ENCODE results near the gene ACKR2.
A peak's percentile ranks its signal among the peaks of the same experiment; 100 is the strongest.
"Not testable (repeated sequence)": the region's sequence is repeated elsewhere in the genome, so short reads cannot be mapped to it uniquely, and the experiment has no call there.

ACKR2 gene

DNA sequence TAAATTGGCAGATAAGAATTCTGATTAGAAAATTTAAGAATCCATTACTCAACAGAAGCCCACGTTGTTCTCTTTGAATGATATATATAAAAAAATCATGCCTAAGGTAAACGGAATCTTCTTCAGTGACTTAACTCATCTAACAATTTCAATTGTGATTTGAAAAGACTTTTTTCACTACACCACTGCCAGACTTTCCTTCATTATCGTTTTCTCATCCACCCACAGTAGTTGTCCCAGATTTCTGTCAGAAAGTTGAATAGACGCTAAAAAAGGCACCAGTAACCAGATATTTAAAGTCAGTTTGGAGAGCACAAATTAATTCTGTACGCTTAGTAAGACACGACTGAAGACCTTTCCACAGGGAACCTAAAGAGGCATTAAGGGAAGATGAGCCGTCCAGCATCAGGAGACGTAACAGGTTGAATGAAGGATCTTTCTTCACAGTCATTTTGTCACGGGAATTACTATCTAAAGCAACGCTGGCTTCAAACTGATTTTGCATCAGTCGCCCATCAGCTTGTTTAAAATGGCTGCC lies 6.3 kb upstream of the ACKR2 start:
- DNase-seq: no peak

DNA sequence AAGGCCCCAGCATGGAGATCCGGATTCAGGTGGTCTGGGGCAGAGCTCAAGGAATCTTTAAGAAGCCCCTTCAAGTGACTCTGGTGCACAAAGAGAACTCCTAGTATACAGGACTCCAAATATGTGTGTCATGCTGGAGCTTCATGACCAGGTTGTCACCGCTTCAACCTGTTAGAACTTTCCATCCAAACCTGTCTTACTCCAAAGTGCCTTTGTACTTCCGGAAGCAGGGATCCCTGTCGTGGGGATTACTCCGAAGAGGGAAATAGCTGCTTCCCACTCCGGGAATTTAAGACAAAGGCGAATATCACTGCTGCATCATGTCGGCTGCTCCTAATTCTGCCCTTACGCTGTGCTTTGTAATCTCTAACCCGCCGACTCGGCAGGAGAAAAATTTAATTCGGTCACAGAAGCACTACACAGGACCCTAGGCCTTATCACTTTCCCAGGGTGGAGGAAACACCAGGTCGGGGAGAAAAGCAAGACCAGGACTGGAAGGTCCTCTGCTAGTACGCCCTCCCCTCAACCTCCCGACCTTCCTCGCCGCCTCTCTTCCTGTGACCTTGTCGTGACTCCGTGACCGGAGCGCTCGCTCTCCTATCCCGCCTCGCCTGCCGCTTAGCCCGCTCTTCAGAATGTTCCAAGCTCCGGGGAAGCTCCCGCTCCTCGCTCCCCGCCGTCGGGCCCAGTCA lies 5.7 kb upstream of the ACKR2 start:
- peak in 2 of 5 donors; percentile 5 to 38 for DNase-seq

DNA sequence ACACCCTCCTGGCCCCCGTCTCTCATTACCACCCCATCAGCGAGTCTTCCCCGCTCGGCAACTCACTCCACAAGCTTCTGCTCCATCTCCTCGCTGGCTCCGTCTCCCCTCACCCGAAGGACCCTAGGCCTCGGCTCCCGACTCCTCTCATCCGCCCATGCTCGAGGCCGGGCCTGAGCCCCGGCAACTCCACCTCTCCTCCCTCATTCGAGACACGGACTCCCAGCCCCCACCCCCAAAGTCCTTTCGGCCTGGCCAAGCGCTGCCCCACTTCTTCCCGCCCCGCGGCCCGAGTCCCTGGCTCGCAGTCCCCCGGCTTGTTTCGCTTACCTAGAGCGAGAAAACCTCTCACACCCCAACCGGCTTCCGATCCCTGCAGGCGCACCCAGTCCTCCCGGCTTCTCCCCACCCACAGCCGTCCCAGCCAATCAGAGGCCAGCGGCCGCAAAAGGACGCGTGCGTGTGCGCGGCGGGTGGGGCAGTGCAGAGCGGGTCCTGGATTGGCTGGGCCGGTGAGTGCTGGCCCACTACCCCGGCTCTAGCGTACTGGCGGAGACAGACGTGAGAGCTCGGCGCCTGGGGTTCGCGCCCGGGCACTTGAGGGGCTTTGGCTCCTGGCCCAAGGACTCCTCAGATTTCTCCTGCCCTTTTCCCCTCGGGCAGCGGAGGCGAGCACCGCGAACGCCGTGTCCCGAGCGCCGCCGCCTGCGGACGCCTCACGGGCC lies 5.0 kb upstream of the ACKR2 start, which contains the start of gene HIGD1A:
HIGD1A (minus strand) TSS at position 385 of the 725 bp plus-strand sequence. CDS start 10,237 bp downstream, outside the sequence.
- DNase-seq: peak; percentile 85 to 96 (median 89)

DNA sequence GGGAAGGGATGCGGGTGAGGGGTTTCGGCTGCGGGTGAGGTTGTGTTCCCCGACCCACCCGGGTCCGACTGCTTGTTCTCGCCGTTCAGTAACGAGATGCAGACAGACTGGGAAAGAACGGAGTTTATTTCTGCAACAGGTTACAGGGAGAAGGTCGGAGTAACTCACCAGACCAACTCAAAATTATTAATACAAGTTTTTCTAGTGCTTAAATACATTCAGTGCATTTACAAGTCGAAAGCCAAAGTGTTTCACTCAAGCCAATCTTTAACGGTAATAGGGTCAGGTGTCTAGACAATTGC lies 4.5 kb upstream of the ACKR2 start:
- no peak for DNase-seq

DNA sequence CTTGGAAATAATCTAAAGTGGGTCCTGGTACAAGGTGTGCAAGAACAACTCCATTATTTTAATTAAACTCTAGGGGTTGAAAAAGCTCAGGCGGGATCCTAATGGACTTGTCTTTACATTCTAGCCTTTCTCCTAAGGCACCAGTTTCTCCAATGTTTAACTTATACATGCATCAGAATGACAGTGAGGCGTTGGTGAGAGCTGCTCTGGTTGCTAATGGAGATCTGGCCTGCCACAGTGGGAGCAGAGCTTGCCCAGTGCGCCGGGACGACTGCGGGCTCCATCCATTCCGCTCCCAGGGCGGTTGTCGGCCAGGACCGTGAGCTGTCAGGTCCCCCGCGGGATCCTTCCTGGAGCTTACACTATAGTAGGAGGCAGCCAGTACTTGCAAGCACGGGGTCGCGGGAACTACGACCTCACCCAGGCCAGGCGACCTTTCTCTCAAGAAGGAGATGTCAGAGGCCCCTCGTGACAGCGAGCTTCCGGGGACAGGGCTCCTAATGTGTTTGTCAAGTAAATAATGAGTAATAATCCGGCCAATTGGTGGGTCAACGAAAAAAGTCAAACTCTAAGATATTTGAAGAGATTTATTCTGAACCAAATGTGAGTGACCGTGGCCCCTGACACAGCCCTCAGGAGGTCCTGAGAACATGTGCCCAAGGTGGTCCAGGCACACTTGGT lies 4.0 kb upstream of the ACKR2 start:
- DNase-seq: no peak

DNA sequence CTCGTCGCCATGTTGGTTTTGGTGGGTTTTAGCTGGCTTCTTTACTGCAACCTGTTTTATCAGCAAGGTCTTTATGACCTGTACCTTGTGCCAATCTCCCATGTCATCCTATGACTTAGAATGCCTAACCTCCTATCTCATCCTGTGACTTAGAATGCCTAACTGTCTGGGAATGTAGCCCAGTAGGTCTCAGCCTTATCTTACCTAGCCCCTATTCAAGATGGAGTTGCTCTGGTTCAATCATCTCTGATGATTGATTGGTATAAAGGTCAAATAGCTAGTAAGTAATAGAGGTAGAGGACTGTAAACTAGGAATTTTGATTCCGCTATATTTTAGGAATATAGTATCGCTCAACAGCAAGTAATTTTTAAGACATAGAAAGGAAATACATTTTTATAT lies 1.3 kb upstream of the ACKR2 start:
- no peak for DNase-seq

DNA sequence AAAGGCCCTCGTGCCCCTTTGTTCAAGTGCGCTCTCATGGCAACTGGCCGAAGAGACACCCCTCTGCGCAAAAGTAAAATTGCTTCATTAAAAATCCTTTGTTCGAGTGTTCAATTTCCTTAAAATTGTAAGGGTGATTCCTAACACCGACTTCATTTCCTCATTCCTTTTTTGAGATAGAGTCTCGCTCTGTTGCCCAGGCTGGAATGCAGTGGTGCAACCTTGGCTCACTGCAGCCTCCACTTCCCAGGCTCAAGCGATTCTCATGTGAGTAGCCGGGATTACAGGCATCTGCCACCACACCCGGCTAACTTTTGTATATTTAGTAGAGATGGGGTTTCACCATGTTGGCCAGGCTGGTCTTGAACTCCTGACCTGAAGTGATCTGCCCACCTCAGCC lies 1.5 kb downstream of the ACKR2 start:
- not testable (repeated sequence) for DNase-seq

DNA sequence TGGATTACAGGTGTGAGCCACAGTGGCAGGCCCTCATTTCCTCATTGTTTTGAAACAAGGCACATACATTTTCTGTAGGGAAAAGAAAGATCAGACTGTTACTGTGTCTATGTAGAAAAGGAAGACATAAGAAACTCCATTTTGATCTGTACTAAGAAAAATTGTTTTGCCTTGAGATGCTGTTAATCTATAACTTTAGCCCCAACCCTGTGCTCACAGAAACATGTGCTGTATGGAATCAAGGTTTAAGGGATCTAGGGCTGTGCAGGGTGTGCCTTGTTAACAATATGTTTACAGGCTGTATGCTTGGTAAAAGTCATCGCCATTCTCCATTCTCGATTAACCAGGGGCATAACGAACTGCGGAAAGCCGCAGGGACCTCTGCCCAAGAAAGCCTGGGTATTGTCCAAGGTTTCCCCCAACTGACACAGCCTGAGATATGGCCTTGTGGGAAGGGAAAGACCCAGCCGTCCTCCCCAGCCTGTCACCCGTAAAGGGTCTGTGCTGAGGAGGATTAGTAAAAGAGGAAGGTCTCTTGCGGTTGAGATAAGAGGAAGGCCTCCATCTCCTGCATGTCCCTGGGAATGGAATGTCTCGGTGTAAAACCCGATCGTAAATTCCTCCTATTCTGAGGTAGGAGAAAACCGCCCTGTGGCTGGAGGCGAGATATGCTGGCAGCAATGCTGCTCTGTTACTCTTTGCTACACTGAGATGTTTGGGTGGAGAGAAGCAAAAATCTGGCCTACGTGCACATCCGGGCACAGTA lies 2.1 kb downstream of the ACKR2 start:
- DNase-seq: not testable (repeated sequence)

DNA sequence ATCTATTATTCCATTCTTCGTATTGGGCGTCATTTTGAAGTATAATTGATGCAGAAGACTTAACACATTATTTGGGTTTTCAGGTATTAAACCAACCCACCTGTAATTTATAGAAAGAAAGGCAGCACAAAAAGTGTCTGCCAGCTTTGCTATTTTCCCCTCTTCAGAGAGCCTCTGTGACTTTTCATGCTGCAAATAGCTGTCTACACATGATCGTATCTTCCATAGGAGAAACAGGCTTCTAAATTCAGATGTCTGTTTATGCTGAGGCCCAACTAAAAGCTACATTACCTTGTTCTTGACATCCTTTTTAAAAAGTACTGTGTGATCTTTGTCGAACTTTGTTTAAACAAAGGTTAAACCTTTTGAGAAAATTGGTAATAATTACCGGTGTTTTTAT lies 5.0 kb downstream of the ACKR2 start:
- no peak for DNase-seq

DNA sequence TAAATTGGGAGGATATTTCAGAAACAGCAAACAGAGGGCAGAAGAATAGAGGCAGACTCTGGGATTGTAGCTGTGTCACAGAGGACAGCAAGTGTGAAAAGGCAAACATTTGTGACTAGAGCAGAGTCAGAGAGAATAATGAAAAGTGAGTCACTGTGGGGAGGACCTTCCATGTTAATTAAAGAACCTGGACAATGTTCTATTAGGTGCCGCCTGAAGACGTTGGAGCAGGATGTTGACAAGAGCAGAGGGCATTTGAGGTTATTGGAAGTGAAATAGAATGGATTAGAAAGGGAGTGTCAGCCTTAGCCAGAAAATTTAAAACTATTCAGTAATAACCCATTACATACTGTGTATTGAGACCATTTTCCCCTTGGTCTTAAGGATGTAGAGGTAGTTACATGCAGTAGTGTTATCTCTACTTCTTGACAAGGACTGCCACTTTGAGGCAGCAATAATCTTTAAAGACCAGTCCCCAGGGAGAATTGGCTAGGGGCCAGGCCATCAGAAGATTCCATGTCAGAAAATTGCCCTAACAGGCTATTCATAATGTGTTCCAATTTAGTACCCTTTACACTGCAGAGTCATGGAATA lies 5.8 kb downstream of the ACKR2 start:
- no peak for DNase-seq

DNA sequence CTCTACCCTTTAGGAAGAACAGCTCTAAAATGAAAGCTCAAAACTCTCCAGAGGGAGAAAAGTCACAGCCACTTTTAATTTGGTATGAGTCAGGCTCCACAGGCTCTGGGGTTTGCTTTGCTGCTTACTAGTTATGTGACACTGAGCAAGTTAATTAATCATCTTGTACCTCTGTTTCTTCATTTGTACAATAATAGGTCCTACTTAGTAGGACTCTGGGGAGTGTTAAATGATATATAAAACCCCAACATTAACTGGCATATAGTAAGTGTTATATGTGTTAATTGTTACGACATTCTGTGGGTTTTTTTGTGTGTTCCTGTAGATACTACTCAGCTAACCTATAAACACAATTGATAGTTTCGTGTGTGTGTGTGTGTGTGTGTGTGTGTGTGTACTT lies 6.6 kb downstream of the ACKR2 start:
- no peak for DNase-seq

DNA sequence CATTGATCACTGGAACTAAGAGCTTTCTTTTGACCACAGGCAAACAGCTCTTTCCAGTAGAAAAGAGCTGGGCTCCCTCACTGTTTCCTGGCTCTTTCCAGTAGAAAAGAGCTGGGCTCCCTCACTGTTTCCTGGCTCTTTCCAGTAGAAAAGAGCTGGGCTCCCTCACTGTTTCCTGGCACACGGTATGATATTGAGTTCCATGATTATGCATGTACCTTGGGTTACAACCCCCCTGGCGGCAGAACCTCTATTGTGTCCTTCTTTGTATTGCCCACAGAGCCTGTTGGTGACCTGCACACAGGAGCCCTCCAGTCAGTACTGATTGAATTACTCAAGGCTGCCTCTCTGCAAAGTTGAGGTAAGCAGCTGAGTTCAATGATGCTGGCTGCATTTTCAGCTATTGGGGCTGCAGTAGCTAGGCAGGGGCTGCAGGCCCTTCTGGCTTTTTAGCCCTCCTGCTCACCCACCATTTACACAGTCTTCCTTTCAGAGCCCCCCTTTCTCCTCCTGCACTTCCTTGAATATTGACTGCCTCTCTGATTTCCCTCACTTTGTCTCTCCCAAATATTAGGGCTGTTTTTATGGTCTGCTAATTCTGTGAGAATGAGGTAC lies 10.2 kb downstream of the ACKR2 start:
- no peak for DNase-seq

DNA sequence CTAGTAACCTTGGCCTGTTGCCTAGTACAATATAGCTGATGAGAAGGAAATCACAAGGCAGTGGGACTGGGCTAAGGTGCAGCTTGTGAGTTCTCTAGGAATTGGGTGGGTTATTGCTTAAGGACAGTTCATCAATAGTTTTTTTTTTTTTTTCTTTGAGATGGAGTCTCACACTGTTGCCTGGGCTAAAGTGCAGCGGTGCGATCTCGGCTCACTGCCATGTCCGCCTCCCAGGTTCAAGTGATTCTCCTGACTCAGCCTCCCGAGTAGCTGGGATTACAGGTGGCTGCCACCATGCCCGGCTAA lies 11.5 kb downstream of the ACKR2 start:
- DNase-seq: no peak

DNA sequence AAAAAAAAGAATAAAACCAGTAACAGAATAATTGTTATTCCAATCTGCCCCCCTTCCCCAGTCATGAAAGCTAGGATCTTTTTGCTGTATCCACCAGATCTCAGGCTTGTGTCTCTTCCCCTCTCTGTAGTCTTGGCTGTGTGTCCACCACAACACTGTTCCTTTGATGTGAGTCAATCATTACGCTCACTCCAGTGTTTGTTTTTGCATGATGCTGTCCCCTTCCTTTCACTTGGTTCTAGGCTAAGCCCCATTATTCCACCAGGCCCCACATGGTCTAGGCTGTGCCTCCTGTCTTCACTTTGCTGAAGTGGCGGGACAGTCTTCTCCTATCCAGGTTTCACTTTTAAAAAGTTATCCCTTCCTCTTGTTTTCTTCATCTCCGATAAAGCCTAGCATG lies 13.6 kb downstream of the ACKR2 start:
- DNase-seq: no peak

DNA sequence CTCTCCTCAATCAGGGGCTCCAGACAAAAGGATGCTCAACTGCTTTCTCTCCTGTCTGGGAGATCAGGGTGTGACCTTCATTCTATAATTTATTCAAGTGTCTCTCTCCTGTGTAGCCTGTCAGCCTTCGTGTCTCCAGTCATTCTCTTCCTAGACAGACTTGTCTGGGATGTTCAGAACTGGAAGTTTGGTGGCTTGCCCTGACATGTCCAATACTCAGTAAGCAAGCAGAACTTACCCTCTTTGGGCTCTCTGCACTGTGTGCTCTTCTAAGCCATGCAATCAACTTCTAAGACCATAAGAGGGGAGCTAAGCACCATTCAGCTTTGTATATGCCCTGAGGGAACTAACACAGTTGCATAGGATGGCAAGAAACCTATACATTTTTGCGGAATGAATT lies 14.1 kb downstream of the ACKR2 start:
- DNase-seq: no peak

DNA sequence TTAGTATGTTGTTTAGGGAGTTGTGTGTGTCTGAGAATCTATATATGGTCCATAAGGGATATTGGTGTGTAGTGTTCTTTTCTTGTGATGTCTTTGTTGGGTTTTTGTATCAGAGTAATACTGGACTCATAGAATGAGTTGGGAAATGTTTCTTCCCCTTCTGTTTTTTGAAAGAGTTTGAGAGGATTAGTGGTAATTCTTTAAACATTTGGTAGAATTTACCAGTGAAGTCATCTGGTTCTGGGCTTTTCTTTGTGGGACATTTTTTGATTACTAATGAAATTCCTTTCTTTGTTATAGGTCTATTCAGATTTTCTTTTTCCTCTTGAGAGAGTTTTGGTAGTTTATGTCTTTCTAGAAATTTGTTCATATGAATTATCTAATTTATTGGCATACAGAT lies 16.9 kb downstream of the ACKR2 start:
- DNase-seq: no peak

DNA sequence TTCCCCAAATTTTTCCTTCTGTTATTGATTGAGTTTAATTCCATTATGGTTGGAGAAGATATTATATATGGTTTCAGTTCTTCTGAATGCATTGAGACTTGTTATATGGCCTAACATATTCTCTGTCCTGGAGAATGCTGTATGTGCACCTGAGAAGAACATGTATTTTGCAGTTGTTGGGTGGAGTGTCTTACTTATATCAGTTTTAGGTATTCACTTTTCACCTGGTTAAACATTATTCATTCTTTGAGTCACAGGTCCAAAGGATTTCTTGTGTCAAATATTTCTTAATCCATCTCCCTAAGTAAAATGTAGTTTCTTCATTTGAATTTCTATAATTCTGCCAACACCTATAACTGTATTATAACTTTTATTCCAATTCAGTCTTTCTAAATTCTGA lies 17.8 kb downstream of the ACKR2 start:
- no peak for DNase-seq

DNA sequence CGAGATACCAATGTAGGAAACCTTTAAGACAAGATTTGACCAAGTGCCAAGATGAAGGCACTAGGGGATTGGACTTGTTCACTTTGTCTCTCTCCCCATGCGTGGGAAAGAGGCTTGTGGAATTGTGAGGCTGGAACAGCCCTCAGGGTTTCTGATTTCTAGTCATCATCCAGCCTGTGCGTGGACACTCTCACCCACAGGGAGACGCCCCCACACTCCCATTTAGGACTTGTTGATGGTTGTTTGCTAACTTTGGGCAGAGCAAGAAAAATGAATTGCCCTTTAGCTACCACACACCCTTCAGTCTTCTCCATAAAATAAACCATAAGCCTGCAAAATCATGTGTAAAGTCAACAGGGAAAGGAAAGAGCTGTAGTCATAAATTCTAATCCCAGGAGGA lies 18.4 kb downstream of the ACKR2 start:
- DNase-seq: no peak

DNA sequence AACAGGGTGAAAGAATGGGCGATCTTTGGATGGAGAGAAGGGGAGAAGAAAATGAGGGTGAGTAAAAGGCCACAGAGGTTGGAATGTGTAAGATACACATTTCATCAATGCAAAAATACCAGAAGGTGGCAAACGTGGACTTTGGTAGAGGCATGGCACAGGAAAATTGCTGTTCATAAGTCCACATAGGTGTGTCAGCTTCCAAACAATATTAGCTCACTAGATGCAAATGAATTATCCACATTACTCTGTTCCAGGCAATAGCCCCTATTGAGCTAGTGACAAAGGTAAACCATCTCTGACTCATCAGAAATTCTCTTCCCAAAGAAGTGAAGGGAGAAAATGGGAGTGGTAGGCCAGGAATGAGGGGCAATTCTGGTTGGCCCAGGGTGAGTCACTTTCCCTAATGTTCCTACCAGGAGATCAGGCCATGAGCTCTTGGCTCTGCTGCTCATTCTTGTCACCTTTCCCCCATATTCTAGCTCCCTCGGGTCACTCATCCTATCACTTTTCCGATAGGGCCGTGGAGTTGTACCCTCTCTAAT lies 19.9 kb downstream of the ACKR2 start:
- DNase-seq: no peak

DNA sequence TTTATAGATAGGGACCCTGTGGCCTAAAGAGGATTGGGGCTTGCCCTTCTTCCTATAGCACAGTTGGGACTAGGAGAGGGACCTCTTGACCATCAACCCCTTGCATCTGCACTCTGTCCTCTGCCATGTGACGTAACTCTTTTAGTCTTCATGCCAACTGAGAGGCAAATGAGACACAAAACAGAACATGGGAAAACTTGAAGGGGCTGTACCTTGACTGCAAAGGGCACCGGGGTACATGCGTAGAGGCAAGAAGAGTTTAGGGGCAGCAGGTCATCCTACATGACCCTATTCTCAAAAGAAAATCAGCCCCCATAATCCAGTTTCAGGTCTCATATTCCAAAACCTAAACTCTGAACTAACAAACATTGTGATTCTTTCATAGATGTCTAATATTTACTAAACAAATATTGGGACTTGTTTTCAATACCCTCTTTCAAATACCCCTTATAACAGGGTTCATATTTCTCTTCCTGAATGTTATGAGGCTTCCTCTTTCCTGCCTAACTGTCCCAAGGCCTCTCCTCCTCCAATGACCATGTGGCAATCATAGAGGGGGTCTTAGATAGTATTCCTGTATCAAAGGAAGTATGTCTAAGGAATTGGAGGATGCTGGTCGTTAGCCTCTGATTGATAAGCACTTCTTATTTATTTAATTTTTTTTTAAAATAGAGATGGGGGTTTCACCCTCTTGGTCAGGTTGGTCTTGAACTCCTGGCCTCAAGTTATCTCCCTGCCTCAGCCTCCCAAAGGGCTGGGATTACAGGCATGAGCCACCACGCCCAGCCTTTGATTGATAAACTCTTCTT lies 20.6 kb downstream of the ACKR2 start:
- DNase-seq: no peak
